WERI-Rb-1 (cell line): ENCODE results near the gene PHLDB2.
A peak's percentile ranks its signal among the peaks of the same experiment; 100 is the strongest.

Experiments used
- DNase-seq: peaks from one replicate; pipeline ENCODE4 v3.0.0-alpha.2; 2020
- H3K27ac ChIP-seq: fragments of 250-450 bp; sonication (Bioruptor Pico); 2 replicates; pipeline ENCODE4 v1.5.1; 2020; ENCODE audit warnings: mild to moderate bottlenecking, moderate library complexity
- H3K27me3 ChIP-seq: fragments of 250-450 bp; sonication (Bioruptor Pico); 2 replicates; pipeline ENCODE4 v1.5.1; 2021; ENCODE audit warnings: mild to moderate bottlenecking, low read depth, moderate library complexity; ENCODE audit not compliant: insufficient read depth, severe bottlenecking
- H3K36me3 ChIP-seq: fragments of 250-450 bp; sonication (Bioruptor Pico); 2 replicates; pipeline ENCODE4 v1.5.1; 2020; ENCODE audit warnings: mild to moderate bottlenecking, moderate library complexity
- H3K4me3 ChIP-seq: 2 replicates; pipeline ENCODE4 v1.5.1; 2011; ENCODE audit warnings: low read depth, mild to moderate bottlenecking, control low read depth, low read length
- H3K9me3 ChIP-seq: fragments of 250-450 bp; sonication (Bioruptor Pico); 2 replicates; pipeline ENCODE4 v1.5.1; 2021; ENCODE audit warnings: mild to moderate bottlenecking, moderate library complexity; ENCODE audit not compliant: severe bottlenecking
- CTCF ChIP-seq: IDR thresholded peaks from 2 replicates; pipeline ENCODE4 v1.5.1; 2011; ENCODE audit warnings: low read depth, mild to moderate bottlenecking, control low read depth, inconsistent platforms, low read length

The PHLDB2 gene

GRCh38 chr3:111989061-111989678 is 130.1 kb downstream of the PHLDB2 start:
- Histone ChIP-seq H3K27ac (no peak overlapping the region), H3K9me3 (no peaks in the 10 kb centered on the region), H3K36me3 (peaks cover 46% of the 10 kb centered on the region), H3K27me3 (no peaks in the 10 kb centered on the region), H3K4me3 (no peak overlapping the region)
- no peak for DNase-seq
- peak; percentile 54 for TF ChIP-seq CTCF

GRCh38 chr3:111993038-111993437 is 134.0 kb downstream of the PHLDB2 start:
- Histone ChIP-seq H3K27me3 (no peaks in the 10 kb centered on the region), H3K9me3 (no peaks in the 10 kb centered on the region), H3K4me3 (no peak overlapping the region), H3K27ac (no peak overlapping the region), H3K36me3 (peaks cover 25% of the 10 kb centered on the region)
- no peak for TF ChIP-seq CTCF
- no peak for DNase-seq

- Histone ChIP-seq H3K9me3 (no peaks in the 10 kb centered on the region), H3K36me3 (peaks cover 33% of the 10 kb centered on the region), H3K27me3 (no peaks in the 10 kb centered on the region), H3K4me3 (peak within 1 kb of the TSS; percentile 86), H3K27ac (peak within 1 kb of the TSS; percentile 85)
- DNase-seq = peak; percentile 93
- TF ChIP-seq CTCF = no peak
Measured at GRCh38 chr3:111998636-111999483, 139.8 kb downstream of the PHLDB2 start, which contains the start of gene TAGLN3. TSS of gene TAGLN3 (plus strand) at chr3:111998922. CDS start at chr3:111999423, 501 bp downstream.

- H3K27ac ChIP-seq = peak overlapping the region; percentile 85
- no peaks in the 10 kb centered on the region for H3K27me3 ChIP-seq
- no peak for DNase-seq
- no peak for TF ChIP-seq CTCF
- H3K36me3 ChIP-seq = peaks cover 40% of the 10 kb centered on the region
- H3K4me3 ChIP-seq = peak overlapping the region; percentile 86
- H3K9me3 ChIP-seq = no peaks in the 10 kb centered on the region
Measured at GRCh38 chr3:111999484-112000324, 140.6 kb downstream of the PHLDB2 start.

GRCh38 chr3:112000367-112000771 is 141.3 kb downstream of the PHLDB2 start:
- no peak for TF ChIP-seq CTCF
- H3K36me3 ChIP-seq = peaks cover 47% of the 10 kb centered on the region
- no peak for DNase-seq
- H3K27ac ChIP-seq = no peak overlapping the region
- peak overlapping the region; percentile 86; the same call in 1 of the 2 replicates for H3K4me3 ChIP-seq
- H3K27me3 ChIP-seq = no peaks in the 10 kb centered on the region
- no peaks in the 10 kb centered on the region for H3K9me3 ChIP-seq
